WERI-Rb-1 (cell line): ENCODE measurements around the gene SLC23A2.

ENCODE experiments used
- DNase-seq: peaks from one replicate; pipeline ENCODE4 v3.0.0-alpha.2; 2020
- H3K27ac ChIP-seq: fragments of 250-450 bp; sonication (Bioruptor Pico); 2 replicates; pipeline ENCODE4 v1.5.1; 2020; ENCODE audit warnings: mild to moderate bottlenecking, moderate library complexity
- H3K27me3 ChIP-seq: fragments of 250-450 bp; sonication (Bioruptor Pico); 2 replicates; pipeline ENCODE4 v1.5.1; 2021; ENCODE audit warnings: mild to moderate bottlenecking, low read depth, moderate library complexity; ENCODE audit not compliant: insufficient read depth, severe bottlenecking
- H3K36me3 ChIP-seq: fragments of 250-450 bp; sonication (Bioruptor Pico); 2 replicates; pipeline ENCODE4 v1.5.1; 2020; ENCODE audit warnings: mild to moderate bottlenecking, moderate library complexity
- H3K4me3 ChIP-seq: 2 replicates; pipeline ENCODE4 v1.5.1; 2011; ENCODE audit warnings: low read depth, mild to moderate bottlenecking, control low read depth, low read length
- H3K9me3 ChIP-seq: fragments of 250-450 bp; sonication (Bioruptor Pico); 2 replicates; pipeline ENCODE4 v1.5.1; 2021; ENCODE audit warnings: mild to moderate bottlenecking, moderate library complexity; ENCODE audit not compliant: severe bottlenecking
- CTCF ChIP-seq: IDR thresholded peaks from 2 replicates; pipeline ENCODE4 v1.5.1; 2011; ENCODE audit warnings: low read depth, mild to moderate bottlenecking, control low read depth, inconsistent platforms, low read length

The SLC23A2 gene

GRCh38 chr20:4838526-4838925 is 162.8 kb downstream of the SLC23A2 start:
- H3K27ac ChIP-seq, result no peak overlapping the region
- no peaks in the 10 kb centered on the region for H3K9me3 ChIP-seq
- no peaks in the 10 kb centered on the region for H3K27me3 ChIP-seq
- H3K36me3 ChIP-seq, result no peaks in the 10 kb centered on the region
- no peak overlapping the region for H3K4me3 ChIP-seq
- no peak for DNase-seq
- TF ChIP-seq CTCF, result no peak

GRCh38 chr20:4837760-4838159 is 163.6 kb downstream of the SLC23A2 start:
- Histone ChIP-seq H3K36me3 (no peaks in the 10 kb centered on the region), H3K27ac (no peak overlapping the region), H3K4me3 (no peak overlapping the region), H3K27me3 (no peaks in the 10 kb centered on the region), H3K9me3 (no peaks in the 10 kb centered on the region)
- no peak for DNase-seq
- no peak for TF ChIP-seq CTCF

- Histone ChIP-seq H3K36me3 (no peaks in the 10 kb centered on the region), H3K27ac (no peak overlapping the region), H3K9me3 (no peaks in the 10 kb centered on the region), H3K27me3 (no peaks in the 10 kb centered on the region), H3K4me3 (no peak overlapping the region)
- DNase-seq, result no peak
- TF ChIP-seq CTCF, result no peak
Measured at GRCh38 chr20:4836935-4837334, 164.4 kb downstream of the SLC23A2 start.

GRCh38 chr20:4836473-4836872 is 164.8 kb downstream of the SLC23A2 start:
- TF ChIP-seq CTCF, result no peak
- Histone ChIP-seq H3K9me3 (no peaks in the 10 kb centered on the region), H3K4me3 (no peak overlapping the region), H3K27ac (no peak overlapping the region), H3K36me3 (no peaks in the 10 kb centered on the region), H3K27me3 (no peaks in the 10 kb centered on the region)
- DNase-seq, result no peak

- no peak overlapping the region for H3K4me3 ChIP-seq
- no peak for DNase-seq
- no peak for TF ChIP-seq CTCF
- H3K27me3 ChIP-seq, result no peaks in the 10 kb centered on the region
- H3K27ac ChIP-seq, result no peak overlapping the region
- no peaks in the 10 kb centered on the region for H3K9me3 ChIP-seq
- H3K36me3 ChIP-seq, result no peaks in the 10 kb centered on the region
Measured at GRCh38 chr20:4835244-4836177, 165.8 kb downstream of the SLC23A2 start.
